GM18861 (cell line): ENCODE data around the gene CEP162.
"Not testable (repeated sequence)": the region's sequence is repeated elsewhere in the genome, so short reads cannot be mapped to it uniquely, and the experiment has no call there.

Experiments used
- ATAC-seq: cut with Tn5 transposase; IDR thresholded peaks from one replicate; pipeline ENCODE4 v1.9.1; 2021; ENCODE audit not compliant: unreplicated experiment

The CEP162 gene

DNA sequence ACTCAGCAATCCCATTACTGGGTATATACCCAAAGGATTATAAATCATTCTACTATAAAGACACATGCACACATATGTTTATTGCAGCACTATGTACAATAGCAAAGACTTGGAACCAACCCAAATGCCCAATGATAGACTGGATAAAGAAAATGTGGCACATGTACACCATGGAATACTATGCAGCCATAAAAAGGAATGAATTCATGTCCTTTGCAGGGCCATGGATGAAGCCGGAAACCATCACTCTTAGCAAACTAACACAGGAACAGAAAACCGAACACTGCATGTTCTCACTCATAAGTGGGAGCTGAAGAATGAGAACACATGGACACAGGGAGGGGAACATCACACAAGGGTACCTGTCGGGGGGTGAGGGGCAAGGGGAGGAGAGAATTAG lies 63.1 kb downstream of the CEP162 start:
- not testable (repeated sequence) for ATAC-seq

DNA sequence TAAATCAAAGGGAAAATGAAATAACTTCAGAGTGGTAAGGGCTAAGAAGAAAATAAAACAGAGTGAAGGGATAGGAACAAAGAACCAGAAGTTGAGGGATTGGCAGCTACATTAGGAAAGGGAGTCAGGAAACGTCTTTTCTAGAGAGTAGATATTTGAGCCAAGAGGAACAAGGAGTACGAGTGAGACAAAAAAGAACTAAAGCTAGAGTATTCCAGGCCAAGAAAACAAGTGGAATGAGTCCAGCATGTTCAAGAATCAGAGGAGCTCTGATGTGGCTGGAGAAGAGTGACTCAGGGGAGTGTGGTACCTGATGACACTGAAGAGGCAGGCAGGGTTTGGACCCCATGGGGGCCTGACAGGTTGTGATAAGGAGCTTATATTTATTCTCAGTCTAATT lies 66.3 kb downstream of the CEP162 start:
- no peak for ATAC-seq

DNA sequence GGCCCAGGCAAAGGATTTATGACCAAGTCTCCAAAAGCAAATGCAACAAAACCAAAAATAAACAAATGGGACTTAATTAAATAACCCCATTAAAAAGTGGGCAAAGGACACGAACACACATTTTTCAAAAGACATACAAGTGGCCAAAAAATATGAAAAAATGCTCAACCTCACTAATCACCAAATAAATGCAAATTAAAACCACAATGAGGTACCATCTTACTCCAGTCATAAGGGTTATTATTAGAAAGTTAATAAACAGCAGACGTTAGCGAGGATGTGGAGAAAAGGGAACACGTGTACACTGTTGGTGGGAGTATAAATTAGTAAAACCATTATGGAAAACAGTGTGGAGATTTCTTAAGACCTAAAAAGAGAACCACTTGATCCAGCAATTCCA lies 71.1 kb downstream of the CEP162 start:
- ATAC-seq: no peak

DNA sequence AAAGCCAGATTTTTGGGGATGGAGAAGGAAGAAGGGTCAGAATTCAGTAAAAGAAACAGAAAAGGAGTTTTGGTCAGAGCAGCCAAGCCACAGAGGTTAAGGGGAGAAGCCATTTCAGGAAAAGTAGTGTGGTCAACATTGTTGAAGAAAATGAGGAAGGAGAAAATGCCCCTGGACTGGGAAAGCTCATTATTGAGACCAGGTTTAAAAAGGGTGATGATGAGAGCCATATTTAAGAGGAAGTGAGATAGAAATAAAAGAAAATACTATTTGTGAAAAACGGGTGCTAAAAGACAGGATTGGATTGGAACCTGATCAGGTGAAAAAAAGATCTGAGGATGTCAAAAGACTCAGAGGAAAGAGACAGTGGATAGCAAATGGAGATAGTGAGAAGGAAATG lies 75.8 kb downstream of the CEP162 start:
- ATAC-seq: no peak

DNA sequence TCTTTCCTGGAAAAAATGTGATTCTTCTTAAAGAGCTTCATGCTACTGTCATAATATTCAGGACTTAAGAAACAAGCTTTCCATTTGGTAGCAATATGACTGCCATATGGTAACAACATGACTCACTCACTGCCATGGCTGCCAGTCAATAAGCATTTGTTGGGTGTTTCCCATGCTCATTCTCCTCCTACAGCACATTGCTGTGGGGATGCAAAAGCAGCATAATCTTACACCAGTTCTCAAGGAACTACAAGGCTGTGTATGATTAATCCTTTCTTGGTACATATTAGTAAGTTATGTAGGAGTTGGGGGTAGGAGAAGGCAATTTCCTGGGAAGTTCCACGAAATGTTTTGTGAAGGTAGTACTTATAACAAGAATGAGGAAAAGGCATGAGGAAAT lies 76.7 kb downstream of the CEP162 start:
- peak; percentile 67 for ATAC-seq

DNA sequence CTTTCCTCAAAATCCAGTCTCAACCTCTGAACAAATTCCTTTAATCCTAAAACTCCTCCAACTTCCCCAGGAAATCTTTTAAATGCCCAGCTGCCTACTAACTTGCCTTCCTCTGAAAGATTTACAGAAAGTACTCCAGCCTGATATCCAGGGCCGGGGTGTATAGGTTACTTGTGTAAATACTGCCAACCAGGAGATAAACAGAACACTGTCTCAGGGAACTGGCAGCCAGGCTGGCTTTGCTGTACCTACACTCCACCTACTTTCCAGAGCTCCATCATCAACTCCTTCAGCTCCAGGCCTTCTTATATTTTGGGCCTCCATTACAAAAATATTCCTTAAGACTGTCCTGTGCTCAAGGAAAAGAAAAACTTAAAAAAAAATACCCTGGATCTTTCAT lies 85.9 kb downstream of the CEP162 start:
- ATAC-seq: no peak

DNA sequence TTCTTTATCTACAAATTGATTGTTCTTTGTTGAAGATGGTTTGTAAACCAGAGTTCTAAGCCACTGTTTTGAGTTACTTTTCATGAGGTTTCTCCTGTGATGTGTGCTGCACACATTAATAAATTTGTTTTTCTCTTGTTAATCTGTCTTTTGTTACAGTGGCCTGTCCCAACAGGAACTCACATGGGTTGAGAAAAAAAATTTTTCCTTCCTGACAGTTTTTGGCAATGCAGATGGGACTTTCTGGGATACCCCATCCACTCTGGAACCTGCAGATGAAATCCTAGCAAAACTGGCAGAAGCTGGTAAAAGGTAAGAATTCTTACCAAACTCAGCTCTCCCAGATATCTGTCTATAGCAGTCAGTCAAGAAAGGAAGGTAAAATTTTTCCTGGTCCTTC lies 88.1 kb downstream of the CEP162 start:
- no peak for ATAC-seq

DNA sequence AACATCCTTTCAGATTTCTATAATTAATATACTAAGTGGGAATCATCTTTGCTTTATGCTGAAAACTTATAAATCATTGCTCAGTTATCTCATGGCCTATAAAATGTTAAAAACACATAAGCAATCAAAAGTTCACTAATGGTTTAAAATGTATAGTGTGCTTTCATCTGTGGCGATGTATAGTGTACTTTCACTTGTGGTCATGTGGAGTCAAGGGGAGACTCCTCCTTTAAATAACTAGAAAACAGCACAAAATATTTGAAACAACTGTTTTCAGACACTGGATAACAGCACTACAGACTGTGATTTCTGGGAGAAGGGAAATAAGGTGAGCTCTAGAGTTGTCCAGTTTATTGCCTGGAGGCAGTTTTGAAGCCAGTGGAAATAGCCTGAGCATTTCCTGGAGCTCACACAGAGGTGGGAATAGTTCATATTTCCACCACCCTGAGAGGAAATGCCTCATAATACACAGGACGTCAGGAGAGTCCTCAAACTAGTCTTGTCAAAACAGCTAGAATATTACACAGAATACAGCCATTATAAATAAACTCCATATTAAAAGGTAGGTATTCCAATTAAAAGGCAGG lies 89.4 kb downstream of the CEP162 start:
- no peak for ATAC-seq

DNA sequence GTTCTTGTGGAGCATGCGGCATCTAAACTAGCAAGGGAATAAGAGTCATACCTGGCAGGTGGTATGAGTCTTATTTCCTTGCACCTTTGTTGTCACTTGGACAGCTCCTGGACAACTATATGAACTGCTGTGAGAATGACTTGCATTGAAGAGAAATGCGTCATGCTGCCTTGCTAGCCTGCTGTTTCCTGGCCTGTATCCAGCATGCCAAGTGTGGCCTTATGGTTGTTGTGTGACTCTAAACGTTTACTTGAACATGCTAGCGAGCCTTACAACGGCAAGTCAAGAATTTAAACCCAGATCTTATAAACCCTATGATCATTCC lies 90.4 kb downstream of the CEP162 start:
- no peak for ATAC-seq

DNA sequence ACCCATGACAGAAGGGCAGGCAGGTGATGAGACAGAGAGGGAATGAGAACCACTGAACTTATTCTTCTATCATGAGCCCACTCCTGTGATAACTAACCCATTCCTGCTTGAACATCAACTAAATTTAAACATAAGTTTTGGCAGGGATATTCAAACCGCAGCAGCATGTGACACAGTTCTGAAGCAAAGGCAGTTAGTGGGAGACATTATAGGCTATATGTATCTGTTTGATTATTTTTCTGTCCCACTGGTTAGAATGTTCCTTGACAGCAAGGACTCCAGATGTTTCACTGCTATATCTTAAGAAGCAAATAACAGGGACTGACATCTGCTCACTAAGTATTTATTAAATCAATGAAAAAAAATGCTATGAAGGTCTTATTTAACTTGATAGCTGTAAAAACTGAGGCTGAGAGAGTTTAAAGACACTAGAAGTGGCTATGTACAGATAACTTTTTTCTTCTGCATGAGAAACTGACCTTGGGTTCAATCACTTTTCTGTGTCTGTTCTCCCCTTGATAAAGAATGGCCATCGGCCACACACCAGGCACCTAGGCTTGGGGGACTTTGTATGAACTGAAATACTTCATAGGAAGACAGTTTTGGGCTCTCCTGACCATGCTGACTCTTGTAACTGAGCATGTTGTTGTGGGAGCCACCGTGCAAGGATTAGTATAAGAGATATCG lies 90.9 kb downstream of the CEP162 start:
- ATAC-seq: no peak

DNA sequence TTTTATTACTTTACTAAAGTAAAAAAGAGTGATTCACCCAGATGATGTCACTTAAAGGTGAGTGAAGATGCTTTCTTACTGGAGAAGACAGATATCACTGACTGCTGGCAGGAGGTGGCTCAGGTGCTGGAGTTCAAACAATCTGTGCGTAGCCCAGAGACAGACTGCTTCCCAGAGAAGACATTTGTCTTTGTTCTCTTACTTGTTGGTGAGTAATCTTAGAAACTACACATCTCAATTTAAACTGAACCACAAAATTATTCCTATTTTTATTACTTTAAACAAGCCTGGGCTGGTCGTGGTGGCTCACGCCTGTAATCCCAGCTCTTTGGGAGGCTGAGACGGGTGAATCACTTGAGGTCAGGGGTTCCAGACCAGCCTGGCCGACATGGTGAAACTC lies 92.2 kb downstream of the CEP162 start:
- ATAC-seq: no peak

DNA sequence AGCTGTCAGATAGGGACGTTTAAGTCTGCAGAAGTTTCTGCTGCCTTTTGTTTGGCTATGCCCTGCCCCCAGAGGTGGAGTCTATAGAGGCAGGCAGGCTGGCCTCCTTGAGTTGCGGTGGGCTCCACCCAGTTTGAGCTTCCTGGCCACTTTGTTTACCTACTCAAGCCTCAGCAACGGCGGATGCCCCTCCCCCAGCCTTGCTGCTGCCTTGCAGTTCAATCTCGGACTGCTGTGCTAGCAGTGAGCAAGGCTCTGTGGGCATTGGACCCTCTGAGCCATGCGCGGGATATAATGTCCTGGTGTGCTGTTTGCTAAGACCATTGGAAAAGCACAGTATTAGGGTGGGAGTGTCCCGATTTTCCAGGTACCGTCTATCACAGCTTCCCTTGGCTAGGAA lies 94.1 kb downstream of the CEP162 start:
- ATAC-seq: not testable (repeated sequence)

DNA sequence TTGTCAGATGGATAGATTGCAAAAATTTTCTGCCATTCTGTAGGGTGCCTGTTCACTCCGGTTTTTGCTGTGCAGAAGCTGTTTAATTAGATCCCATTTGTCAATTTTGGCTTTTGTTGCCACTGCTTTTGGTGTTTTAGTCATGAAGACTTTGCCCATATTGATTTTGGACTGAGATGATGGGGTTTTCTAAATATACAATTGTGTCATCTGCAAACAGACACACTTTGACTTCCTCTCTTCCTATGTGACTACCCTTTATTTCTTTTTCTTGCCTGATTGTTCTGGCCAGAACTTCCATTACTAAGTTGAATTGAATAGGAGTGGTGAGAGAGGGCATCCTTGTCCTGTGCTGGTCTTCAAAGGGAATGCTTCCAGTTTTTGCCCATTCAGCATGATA lies 97.9 kb downstream of the CEP162 start:
- ATAC-seq: not testable (repeated sequence)

DNA sequence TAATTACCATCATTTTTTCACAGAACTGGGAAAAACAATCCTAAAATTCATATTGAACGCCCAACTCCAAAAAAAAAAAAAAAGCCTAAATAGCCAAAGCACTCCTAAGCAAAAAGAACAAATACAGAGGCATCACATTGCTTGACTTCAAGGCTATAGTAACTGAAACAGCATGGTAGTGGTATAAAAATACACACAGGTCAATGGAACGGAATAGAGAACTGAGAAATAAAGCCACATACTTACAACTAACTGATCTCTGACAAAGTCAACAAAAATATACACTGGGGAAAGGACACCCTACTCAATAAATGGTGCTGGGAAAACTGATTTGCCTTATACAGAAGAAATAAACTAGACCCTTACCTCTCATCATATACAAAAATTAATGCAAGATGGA lies 104.3 kb downstream of the CEP162 start:
- ATAC-seq: no peak

DNA sequence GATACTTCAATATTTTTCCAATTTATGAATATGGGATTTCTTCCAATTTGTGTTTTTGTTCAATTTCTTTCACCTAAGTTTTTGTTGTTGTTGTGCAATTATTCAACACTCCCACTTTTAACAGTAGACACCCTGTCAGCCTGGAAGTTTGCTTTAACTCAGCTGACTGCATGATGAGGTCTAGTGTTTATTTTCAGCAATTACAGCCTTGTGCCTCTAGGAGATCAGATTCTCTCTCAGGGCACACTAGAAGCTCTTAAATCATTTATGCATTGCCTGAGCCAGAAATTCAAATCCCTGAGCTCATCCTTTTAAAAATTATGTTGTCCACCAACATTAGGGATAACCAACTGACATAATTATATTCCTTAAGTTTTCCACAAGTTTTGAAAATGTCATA lies 108.2 kb downstream of the CEP162 start:
- no peak for ATAC-seq

DNA sequence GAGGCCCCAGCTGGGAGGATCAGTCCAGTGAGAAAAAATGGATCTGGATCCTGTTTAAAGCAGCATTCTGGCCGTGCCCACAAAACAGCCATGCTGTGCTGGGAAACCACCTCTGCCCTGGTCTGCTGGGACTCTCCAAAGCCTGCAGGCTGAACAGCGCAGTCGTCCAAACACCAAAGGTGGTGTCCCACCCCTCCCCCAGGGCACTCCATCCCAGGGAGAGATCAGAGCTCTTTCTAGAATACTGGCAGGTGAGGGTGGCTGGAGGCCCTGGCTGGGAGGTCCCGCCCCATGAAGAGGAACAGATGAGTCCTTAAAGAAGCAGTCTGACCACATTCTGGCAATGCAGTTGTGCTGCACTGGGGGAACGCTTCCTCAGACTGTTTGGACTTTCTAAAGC lies 109.3 kb downstream of the CEP162 start:
- no peak for ATAC-seq

DNA sequence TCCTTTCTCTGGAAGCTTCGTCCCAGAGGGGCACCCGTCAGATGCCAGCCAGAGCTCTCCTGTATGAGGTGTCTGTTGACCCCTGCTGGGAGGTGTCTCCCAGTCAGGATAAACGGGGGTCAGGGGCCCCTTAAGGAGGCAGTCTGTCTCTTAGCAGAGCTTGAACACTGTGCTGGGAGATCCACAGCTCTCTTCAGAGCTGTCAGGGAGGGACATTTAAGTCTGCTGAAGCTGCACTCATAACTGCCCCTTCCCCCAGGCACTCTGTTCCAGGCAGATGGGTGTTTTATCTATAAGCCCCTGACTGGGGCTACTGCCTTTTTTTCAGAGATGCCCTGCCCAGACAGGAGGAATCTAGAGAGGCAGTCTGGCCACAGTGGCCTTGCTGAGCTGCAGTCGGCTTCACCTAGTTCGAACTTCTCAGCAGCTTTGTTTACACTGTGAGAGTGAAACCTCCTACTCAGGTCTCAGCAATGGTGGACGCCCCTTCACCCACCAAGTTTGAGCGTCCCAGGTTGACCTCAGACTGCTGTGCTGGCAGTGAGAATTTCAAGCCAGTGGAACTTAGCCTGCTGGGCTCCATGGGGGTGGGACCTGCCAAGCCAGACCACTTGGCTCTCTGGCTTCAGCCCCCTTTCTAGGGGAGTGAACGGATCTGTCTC lies 112.4 kb downstream of the CEP162 start:
- ATAC-seq: not testable (repeated sequence)

DNA sequence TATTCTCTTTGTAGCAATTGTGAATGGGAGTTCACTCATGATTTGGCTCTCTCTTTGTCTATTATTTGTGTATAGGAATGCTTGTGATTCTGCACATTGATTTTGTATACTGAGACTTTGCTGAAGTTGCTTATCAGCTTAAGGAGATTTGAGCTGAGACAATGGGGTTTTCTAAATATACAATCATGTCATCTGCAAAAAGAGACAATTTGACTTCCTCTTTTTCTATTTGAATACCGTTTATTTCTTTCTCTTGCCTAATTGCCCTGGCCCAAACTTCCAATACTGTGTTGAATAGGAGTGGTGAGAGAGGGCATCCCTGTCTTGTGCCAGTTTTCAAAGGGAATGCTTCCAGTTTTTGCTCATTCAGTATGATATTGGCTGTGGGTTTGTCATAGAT lies 116.1 kb downstream of the CEP162 start:
- ATAC-seq: not testable (repeated sequence)

DNA sequence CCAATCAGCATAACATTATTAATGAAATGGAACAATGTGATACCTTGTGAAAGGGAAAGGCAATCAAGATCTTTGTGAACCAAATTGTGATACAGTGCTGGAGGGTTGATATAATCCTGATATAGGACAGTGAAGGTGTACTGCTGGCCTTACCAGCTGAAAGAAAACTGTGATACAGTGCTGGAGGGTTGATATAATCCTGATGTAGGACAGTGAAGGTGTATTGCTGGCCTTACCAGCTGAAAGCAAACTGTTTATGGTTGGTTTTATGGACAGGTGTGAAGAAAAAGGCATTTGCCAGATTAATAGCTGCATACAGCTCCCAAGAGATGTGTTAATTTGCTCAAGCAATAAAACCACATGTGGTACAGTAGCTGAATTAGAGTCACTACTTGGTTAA lies 119.9 kb downstream of the CEP162 start:
- no peak for ATAC-seq

DNA sequence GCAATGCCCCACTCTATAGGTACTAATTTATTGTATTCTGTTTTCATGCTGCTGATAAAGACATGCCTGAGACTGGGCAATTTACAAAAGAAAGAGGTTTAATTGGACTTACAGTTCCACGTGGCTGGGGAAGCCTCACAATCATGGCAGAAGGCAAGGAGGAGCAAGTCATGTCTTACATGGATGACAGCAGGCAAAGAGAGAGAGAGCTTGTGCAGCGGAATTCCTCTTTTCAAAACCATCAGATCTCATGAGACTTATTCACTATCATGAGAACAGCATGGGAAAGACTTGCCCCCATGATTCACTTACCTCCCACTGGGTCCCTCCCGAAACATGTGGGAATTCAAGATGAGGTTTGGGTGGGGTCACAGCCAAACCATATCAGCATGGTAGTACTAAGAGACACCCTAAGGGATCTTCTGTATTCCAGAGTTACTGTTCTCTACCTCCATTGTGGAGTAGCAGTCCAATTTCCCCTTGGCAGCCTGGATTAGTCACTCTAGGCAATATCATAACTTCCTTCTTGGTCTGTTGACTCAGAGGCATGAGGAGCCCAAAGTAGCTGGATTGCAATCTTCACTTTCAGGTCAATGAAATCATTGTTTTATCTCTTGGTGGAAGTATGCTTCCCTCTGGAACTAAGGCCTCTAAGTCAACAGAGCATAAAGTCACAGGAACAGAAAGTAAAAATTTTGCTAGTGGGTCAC lies 122.1 kb downstream of the CEP162 start:
- ATAC-seq: not testable (repeated sequence)

DNA sequence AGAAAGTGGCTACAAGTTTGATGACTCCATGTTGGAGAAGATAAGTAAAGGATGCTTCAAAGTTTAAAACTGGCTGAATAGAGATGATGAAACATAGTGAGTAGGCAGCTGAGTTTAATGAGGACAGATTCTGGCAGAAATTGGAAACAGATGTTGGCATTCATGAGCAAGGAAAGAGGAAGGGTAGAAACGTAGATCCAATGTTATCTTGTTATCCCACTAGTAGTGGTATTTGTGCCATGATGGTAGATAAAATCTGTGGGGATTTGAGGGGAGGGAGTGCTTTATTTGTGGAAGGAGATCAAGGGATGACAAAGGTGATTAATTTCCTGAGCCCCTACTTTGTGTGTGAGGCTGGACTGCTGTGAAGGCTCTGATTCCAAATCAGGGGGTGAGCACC lies 124.4 kb downstream of the CEP162 start:
- no peak for ATAC-seq

DNA sequence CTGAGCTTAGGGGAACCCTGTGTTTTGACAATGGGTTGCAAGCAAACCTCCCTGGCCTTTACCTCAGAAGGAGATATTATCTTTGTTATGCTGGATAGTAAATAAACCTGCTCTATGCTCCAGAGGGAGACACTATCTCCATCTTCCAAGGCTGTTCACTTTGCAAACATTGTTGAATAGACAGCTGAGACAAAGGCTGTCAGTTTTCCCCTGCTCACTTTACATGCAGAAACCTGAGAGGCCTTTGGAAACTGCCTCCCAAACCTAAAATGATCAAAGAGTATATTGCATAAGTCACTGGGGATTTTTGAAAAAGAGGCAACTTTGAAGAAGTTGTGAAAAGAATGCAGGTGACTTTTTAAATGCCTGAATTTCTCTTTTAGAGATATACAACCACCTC lies 132.3 kb downstream of the CEP162 start:
- ATAC-seq: no peak
